ENCODE data around the gene KRT9. TPM values are rescaled to one million over a fixed set of nuclear protein-coding genes. Genes with fewer than 3 reads are reported as not detected.
"Not testable (repeated sequence)": the region's sequence is repeated elsewhere in the genome, so short reads cannot be mapped to it uniquely, and the experiment has no call there.

KRT9 gene
- polyA plus RNA-seq, 3 donors, result not detected

GRCh38 chr17:41544491-41544892 is 27.4 kb downstream of the KRT9 start:
- Histone ChIP-seq H3K27me3 (ENCODE audit: control insufficient read depth in 2 of 2, insufficient read depth in 2 of 2, low read length in 2 of 2) (no peaks in the 10 kb centered on the region), H3K79me2 (ENCODE audit: insufficient read depth, low read length) (no peaks in the 10 kb centered on the region), H3K36me3 (replicated peaks in 1 of 2; ENCODE audit: control insufficient read depth in 1 of 2, insufficient read depth in 2 of 2, low read length in 2 of 2) (no peaks in the 10 kb centered on the region), H3K27ac (ENCODE audit: low read depth in 1 of 2, low read length in 2 of 2) (no peak overlapping the region), H3K4me1 (ENCODE audit: control insufficient read depth in 1 of 2, insufficient read depth in 2 of 2, low read length in 2 of 2) (peaks cover 16 to 20% of the 10 kb centered on the region in 2 donors), H3K9me3 (replicated peaks in 1 of 2; ENCODE audit: control insufficient read depth in 1 of 2, insufficient read depth in 1 of 2, low read length in 2 of 2) (peaks cover 3 to 7% of the 10 kb centered on the region in 2 donors), H3K4me2 (replicated peaks; ENCODE audit: extremely low read depth, low read length, poor library complexity, severe bottlenecking) (no peak overlapping the region), H2AFZ (ENCODE audit: insufficient read depth, low read depth, low read length, poor library complexity, severe bottlenecking) (no peak overlapping the region), H4K20me1 (ENCODE audit: insufficient read depth, low read length) (no peaks in the 10 kb centered on the region), H3K4me3 (replicated peaks in 1 of 3; ENCODE audit: low read depth in 2 of 3, low read length in 3 of 3) (no peak overlapping the region), H3K9ac (ENCODE audit: insufficient read depth, low read length, poor library complexity, severe bottlenecking) (no peak overlapping the region)
- Mint-ChIP-seq H3K36me3 (peaks cover 0 to 2% of the 10 kb centered on the region in 2 donors), H3K27ac (peak overlapping the region in 1 of 7 donors; percentile 38), H3K4me1 (peaks cover 21% of the 10 kb centered on the region), H3K4me3 (no peak overlapping the region), H3K27me3 (ENCODE audit: low read depth in 3 of 3) (peaks cover 0 to 16% (median 10%) of the 10 kb centered on the region in 3 donors), H3K9me3 (peaks cover 4 to 10% (median 7%) of the 10 kb centered on the region in 7 donors)
- intact Hi-C loops (cut with micrococcal nuclease), result loop anchor here (10.0 kb wide), 1 partner anchor 640 kb away; no protein-coding TSS in a partner anchor
- no peak for DNase-seq
- TF ChIP-seq CTCF (IDR thresholded peaks at IDR 0.05), result no peak
- WGBS (ENCODE audit: insufficient coverage), result 88% methylated on average over 1 of the region's 5 CpGs

GRCh38 chr17:41542786-41543185 is 29.1 kb downstream of the KRT9 start:
- H3K4me1 Mint-ChIP-seq; H3K79me2 ChIP-seq (ENCODE audit: insufficient read depth, low read length); H3K4me1 ChIP-seq (ENCODE audit: control insufficient read depth in 1 of 2, insufficient read depth in 2 of 2, low read length in 2 of 2); H3K27ac ChIP-seq (ENCODE audit: low read depth in 1 of 2, low read length in 2 of 2); H3K36me3 Mint-ChIP-seq; H3K27ac Mint-ChIP-seq; H3K4me3 Mint-ChIP-seq; H2AFZ ChIP-seq (ENCODE audit: insufficient read depth, low read depth, low read length, poor library complexity, severe bottlenecking); H3K36me3 ChIP-seq (replicated peaks in 1 of 2; ENCODE audit: control insufficient read depth in 1 of 2, insufficient read depth in 2 of 2, low read length in 2 of 2); H3K4me2 ChIP-seq (replicated peaks; ENCODE audit: extremely low read depth, low read length, poor library complexity, severe bottlenecking); H3K9me3 ChIP-seq (replicated peaks in 1 of 2; ENCODE audit: control insufficient read depth in 1 of 2, insufficient read depth in 1 of 2, low read length in 2 of 2); DNase-seq; H3K27me3 ChIP-seq (ENCODE audit: control insufficient read depth in 2 of 2, insufficient read depth in 2 of 2, low read length in 2 of 2); H3K9me3 Mint-ChIP-seq; H3K4me3 ChIP-seq (replicated peaks in 1 of 3; ENCODE audit: low read depth in 2 of 3, low read length in 3 of 3); H4K20me1 ChIP-seq (ENCODE audit: insufficient read depth, low read length); H3K9ac ChIP-seq (ENCODE audit: insufficient read depth, low read length, poor library complexity, severe bottlenecking): not testable (repeated sequence)
- H3K27me3 Mint-ChIP-seq (ENCODE audit: low read depth in 3 of 3), result peaks cover 2 to 12% (median 8%) of the 10 kb centered on the region in 3 donors
- intact Hi-C loops (cut with micrococcal nuclease), result loop anchor here (10.0 kb wide), 1 partner anchor 638 kb away; no protein-coding TSS in a partner anchor
- WGBS (ENCODE audit: insufficient coverage), result 85% methylated on average over 8 of the region's 10 CpGs

Data from CD14-positive monocyte (primary cell).